ENCODE data around the gene CCDC180.
"Not testable (repeated sequence)": the region's sequence is repeated elsewhere in the genome, so short reads cannot be mapped to it uniquely, and the experiment has no call there.

The CCDC180 gene

GRCh38 chr9:97311798-97312500, 4.5 kb downstream of the CCDC180 start:
- no peak for DNase-seq (ENCODE audit: low spot score)

DNA sequence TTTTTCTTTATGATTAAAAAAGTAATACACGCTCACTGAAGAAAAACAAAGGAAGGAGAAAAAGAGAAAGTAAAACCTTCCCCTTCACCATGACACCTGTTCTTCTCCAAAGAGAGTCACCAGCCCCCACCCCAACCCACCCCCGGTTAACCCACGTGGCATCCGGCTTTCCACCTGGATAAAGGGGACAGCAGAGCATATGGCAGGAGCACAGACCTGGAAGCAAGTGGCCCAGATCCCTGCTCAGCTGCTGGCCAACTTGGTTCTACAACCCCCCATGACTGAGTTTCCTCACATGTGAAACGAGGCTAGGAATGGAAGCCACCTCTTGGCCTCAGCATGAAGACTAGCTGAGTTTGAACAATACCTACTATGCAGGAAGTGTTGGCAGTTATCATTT, 5.1 kb downstream of the CCDC180 start:
- no peak for DNase-seq (ENCODE audit: low spot score)

DNA sequence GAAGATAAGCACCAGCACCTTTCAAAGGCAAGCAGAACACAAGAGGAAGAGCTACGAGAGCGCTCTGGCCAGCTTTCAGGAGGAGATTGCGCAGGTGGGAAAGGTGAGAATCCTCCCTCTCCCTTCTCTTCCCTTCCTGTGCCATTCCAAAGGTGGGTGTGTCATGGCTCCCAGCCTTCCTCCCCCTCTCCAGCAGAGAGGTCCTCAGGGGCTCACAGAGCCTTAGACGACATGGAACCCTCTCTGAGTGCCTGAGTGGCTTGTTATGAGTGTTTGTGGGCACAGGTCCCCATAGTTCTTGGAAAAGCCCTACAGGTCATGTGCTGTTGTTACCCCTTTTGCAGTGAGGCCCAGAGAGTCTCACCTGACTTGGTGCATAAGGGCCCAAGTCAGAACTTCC, 5.8 kb downstream of the CCDC180 start:
- no peak for DNase-seq (ENCODE audit: low spot score)

DNA sequence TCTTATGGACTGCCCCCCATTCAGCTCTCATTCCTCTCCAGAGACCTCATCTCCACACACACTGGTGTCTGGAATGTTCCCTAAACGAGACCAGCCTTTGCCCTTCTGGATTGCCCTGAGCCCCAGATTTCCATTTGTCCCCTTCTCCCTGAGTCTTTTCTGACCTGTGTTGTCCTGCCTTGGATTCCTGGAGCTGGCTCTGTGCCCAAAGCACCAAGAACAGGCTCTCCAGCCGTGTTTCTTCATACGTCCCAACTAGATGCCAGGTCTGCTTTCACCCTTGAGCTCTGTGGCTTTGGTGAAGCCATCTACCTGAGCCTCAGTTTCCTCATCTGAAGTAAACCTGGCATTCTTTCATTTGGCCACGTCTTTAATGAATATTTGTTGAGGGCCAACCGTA, 6.3 kb downstream of the CCDC180 start:
- no peak for DNase-seq (ENCODE audit: low spot score)

DNA sequence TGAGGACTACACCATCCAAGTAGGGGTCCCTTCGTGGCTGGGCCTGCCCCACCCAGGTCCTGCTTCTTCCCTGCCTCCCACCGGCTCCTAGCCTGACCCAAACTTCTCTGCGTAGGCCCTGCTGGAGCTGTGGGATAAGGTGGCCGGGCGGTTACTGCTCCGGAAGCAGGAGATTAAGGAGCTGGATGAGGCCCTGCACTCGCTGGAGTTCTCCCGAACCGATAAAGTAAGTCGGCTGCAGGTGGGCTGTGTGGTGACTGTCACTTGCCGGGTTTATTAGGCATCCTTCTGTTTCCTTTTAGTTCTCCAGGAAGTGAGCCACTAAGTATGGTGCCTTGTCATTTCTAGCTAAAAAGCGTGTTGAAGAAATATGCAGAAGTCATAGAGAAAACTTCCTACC, 7.0 kb downstream of the CCDC180 start:
- DNase-seq (ENCODE audit: low spot score) = no peak

DNA sequence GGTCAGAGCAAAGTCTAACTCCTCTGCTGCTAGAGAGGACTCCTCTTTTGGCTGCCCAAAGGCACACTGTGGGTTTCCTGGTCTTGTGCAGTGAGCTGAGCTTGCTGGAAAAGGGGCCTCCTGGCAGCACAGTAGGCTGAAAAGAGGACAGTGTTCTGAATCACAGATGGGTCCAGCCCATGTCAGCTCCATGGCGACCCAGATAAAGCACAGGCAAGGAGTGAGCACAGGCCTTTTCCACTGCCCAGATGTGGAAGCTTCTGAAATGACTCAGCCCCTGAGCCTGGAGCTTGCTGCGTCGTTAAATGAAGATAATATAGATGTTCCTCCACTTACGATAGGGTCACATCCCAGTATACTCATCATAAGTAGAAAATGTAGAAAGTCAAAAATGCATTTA, 8.1 kb downstream of the CCDC180 start:
- no peak for DNase-seq (ENCODE audit: low spot score)

DNA sequence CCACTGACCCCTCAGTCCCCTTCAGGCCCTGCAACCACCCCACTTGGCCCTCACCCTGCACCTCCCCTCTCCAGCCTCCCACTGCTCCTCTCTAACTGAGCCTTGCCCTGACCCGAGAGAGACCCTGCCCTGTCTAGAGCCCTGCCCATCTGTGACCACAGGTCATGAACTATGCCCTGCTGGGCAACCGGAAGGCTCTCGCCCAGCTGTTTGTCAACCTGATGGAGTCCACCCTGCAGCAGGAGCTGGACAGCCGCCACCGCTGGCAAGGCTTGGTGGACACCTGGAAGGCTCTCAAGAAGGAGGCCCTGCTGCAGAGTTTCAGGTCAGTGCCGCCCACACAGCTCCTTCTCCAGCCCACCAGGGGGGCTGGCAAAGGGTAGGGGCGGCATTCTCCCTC, 9.4 kb downstream of the CCDC180 start:
- DNase-seq (ENCODE audit: low spot score) = no peak

DNA sequence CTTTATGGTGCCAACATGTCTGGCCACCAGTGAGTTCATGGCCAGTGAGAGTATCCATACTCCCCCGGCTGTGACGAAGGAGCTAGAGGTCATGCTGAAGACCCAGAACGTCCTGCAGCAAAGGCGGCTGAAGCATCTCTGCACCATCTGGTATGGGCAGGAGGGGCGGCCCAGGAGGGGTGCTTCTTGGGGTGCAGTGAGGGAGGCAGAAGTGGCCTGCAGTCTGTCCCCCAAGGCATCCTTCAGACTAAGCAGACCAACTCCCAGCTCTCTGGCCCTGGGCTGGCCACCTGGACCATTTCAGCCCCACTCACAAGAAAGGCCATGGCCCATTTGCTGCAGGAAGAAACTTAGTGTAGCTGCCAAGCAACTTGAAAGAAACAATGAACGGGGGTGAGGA, 11.0 kb downstream of the CCDC180 start:
- DNase-seq (ENCODE audit: low spot score) = no peak

- no peak for DNase-seq (ENCODE audit: low spot score)
Measured at GRCh38 chr9:97319395-97319794, 11.9 kb downstream of the CCDC180 start.

GRCh38 chr9:97320080-97320642, 12.7 kb downstream of the CCDC180 start:
- DNase-seq (ENCODE audit: low spot score) = no peak

DNA sequence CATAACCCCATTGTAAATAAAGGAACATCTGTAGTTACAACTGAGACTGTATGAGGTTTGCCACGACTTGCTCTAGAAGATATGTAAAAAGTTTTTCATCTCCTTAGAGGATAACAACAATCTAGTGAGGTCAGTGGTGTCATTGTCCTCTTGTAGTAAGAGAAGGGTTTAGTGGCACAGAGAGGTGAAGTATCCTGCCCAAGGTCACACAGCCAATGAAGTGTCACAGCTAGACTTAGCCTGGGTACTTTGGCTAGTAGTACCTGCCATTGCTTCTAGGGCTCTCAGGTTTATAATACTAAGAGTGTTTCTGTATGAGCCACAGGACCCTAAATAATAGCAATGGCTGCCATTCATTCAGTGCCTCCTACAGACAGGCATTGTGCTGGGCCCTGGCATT, 13.8 kb downstream of the CCDC180 start:
- no peak for DNase-seq (ENCODE audit: low spot score)

GRCh38 chr9:97321691-97322090, 14.2 kb downstream of the CCDC180 start:
- no peak for DNase-seq (ENCODE audit: low spot score)

GRCh38 chr9:97322105-97322504, 14.6 kb downstream of the CCDC180 start:
- no peak for DNase-seq (ENCODE audit: low spot score)

DNA sequence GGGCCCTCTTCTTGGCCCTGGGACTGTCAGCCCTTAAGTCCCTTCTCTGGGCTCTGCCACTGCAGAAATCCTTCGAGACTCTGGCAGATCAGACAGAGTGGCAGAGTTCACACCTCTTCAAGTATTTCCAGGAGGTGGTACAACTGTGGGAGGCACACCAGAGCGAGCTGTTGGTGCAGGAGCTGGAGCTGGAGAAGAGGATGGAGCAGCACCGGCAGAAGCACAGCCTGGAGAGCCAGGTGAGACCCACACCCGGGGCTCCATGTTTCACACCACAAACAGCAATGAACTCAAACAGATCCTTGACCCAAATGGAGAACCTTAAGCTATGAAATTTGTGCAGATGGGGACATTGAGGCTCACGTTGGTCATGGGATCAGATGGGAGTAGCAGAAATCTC, 17.5 kb downstream of the CCDC180 start:
- DNase-seq (ENCODE audit: low spot score) = no peak

- no peak for DNase-seq (ENCODE audit: low spot score)
Measured at GRCh38 chr9:97327562-97327961, 20.1 kb downstream of the CCDC180 start.

GRCh38 chr9:97332993-97333392, 25.5 kb downstream of the CCDC180 start:
- no peak for DNase-seq (ENCODE audit: low spot score)

DNA sequence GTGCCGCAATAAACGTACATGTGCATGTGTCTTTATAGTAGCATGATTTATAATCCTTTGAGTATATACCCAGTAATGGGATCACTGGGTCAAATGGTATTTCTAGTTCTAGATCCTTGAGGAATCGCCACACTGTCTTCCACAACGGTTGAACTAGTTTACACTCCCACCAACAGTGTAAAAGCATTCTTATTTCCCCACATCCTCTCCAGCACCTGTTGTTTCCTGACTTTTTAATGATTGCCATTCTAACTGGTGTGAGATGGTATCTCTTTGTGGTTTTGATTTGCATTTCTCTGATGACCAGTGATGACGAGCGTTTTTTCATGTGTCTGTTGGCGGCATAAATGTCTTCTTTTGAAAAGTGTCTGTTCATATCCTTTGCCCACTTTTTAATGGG, 28.2 kb downstream of the CCDC180 start:
- DNase-seq (ENCODE audit: low spot score) = not testable (repeated sequence)

- no peak for DNase-seq (ENCODE audit: low spot score)
Measured at GRCh38 chr9:97348871-97349270, 41.4 kb downstream of the CCDC180 start.

DNA sequence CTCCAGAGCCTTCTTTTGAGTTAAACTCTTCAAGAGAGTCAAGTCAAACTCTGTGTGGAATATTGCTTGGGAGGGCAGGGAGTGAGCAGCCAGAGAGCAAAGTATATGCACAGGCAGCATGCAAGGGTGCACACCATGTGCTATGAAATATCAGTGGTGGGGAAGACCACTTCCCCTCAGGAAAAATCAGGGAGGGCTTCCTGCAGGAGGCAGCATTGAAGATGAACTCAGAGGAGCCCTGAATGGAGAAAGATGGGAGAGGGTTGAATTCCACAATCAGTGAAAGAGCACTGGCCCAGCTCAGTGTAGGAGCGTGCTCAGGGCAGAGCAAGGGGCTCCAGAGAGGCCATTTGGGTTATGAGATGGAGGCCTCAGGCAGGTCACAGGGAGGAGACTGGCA, 41.9 kb downstream of the CCDC180 start:
- no peak for DNase-seq (ENCODE audit: low spot score)

GRCh38 chr9:97354637-97355036, 47.2 kb downstream of the CCDC180 start:
- DNase-seq (ENCODE audit: low spot score) = no peak

DNA sequence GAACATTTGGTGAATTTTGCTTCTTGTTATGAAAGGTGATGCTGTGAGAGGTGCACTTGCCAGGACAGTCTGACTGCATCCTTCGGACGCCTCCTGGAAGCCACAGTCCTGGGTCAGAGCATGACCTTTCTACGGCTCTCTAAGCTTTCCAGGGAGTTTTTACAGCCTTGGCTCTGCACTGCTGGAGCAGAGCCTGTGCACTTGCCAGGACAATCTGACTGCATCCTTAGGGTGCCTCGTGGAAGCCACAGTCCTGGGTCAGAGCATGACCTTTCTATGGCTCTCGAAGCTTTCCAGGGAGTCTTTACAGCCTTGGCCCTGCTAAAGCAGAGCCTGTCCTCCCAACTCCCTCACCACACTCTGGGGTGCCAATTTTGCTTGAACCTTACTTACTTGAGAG, 49.6 kb downstream of the CCDC180 start:
- no peak for DNase-seq (ENCODE audit: low spot score)

Measured in iPS-NIHi11 (cell line).